Measurements from ENCODE around the gene SKIDA1.

Gene SKIDA1

DNA sequence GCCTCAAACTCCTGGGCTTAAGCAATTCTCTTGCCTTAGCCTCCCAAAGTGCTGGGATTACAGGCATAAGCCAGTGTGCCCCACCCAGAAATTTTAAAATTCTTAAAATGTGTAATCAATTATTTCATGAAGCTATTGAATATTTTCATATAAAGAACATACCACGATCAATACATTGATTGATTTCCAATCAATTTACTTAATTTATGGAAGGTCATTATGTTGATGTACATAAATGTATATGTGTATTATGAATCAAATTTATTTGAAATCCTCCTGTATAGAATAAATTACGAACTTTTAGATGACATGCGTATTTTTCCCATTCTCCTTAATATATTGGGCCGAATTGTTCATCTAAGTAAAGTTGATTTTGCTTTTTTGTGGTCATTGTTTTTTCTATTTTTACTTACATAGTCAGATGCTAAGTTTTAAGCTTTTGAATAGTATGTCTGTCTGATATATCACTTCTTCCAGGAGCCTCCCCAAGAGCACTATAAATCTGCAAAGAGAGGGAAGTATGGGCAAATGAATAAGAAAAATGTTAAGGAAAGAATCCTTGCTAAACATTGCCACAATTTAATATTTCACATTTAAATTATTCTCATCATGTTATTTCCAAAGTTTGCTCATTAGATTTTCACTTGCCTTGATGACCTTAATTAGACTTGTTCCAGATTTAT lies 35.3 kb downstream of the SKIDA1 start:
- Histone ChIP-seq H3K4me1 (no peaks in the 10 kb centered on the region), H3K4me3 (ENCODE audit: low read depth, low read length) (no peak overlapping the region), H3K36me3 (no peaks in the 10 kb centered on the region), H3K9me3 (no peaks in the 10 kb centered on the region), H3K27me3 (no peaks in the 10 kb centered on the region)
- TF ChIP-seq, protein P1, sequence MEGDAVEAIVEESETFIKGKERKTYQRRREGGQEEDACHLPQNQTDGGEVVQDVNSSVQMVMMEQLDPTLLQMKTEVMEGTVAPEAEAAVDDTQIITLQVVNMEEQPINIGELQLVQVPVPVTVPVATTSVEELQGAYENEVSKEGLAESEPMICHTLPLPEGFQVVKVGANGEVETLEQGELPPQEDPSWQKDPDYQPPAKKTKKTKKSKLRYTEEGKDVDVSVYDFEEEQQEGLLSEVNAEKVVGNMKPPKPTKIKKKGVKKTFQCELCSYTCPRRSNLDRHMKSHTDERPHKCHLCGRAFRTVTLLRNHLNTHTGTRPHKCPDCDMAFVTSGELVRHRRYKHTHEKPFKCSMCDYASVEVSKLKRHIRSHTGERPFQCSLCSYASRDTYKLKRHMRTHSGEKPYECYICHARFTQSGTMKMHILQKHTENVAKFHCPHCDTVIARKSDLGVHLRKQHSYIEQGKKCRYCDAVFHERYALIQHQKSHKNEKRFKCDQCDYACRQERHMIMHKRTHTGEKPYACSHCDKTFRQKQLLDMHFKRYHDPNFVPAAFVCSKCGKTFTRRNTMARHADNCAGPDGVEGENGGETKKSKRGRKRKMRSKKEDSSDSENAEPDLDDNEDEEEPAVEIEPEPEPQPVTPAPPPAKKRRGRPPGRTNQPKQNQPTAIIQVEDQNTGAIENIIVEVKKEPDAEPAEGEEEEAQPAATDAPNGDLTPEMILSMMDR (IDR thresholded peaks at IDR 0.05; ENCODE audit: low read depth, low read length) = no peak
- DNase-seq = no peak

DNA sequence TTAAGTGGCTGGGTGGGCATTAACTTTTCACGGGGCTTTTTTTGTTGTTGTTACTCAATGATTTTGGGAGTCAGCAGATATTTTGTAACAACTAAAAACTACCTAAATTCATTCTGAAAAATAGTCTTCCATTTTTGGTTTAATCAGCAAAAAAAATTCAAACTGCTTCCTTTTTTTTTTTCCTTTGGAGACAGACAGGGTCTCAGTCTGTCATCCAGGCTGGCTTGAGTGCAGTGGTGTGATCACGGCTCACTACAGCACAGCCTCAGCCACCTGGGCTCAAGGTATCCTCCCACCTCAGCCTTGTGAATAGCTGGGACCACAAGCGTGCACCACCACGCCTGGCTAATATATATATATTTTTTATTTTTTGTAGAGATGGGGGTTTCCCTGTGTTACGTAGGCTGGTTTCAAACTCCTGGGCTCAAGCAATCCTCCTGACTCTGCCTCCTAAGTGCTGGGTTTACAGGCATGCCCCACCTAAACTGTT lies 36.5 kb downstream of the SKIDA1 start:
- H3K36me3 ChIP-seq = no peaks in the 10 kb centered on the region
- no peak for DNase-seq
- TF ChIP-seq, protein P1 (IDR thresholded peaks at IDR 0.05; ENCODE audit: low read depth, low read length) = no peak
- no peaks in the 10 kb centered on the region for H3K9me3 ChIP-seq
- H3K27me3 ChIP-seq = no peaks in the 10 kb centered on the region
- H3K4me1 ChIP-seq = no peaks in the 10 kb centered on the region
- H3K4me3 ChIP-seq (ENCODE audit: low read depth, low read length) = no peak overlapping the region

DNA sequence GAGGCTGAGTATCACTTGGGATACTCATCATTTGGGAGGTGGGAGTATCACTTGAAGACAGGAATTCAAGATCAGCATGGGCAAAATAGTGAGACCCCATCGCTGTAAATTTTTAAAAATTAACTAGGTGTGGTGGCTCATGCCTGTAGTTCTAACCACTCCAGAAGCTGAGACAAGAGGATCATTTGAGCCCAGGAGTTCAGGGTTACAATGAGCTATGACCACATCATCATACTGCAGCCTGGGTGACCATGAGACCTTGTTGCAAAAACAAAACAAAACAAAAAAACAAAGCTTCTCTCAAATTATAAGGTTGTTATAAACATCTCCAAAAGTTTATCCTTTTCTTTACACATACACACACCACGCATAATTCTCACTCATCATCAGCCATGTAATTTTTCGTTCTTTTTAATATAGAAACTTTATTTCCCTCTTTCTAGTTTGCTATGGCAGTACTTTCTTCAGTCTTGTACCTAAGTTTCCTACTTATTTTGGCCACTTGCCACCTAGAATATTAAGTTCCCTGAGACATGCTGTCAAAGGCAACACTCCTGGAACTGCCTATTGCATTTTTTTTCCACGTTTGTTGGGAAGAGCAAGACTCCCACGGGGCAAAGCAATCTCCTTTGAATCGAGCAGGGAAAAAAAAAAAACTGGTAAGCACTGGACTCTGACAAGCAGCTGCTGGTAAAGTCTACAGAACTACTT lies 37.1 kb downstream of the SKIDA1 start:
- Histone ChIP-seq H3K27me3 (no peaks in the 10 kb centered on the region), H3K9me3 (no peaks in the 10 kb centered on the region), H3K4me1 (no peaks in the 10 kb centered on the region), H3K36me3 (no peaks in the 10 kb centered on the region), H3K4me3 (ENCODE audit: low read depth, low read length) (no peak overlapping the region)
- DNase-seq = no peak
- TF ChIP-seq, protein P1 (IDR thresholded peaks at IDR 0.05; ENCODE audit: low read depth, low read length) = no peak

DNA sequence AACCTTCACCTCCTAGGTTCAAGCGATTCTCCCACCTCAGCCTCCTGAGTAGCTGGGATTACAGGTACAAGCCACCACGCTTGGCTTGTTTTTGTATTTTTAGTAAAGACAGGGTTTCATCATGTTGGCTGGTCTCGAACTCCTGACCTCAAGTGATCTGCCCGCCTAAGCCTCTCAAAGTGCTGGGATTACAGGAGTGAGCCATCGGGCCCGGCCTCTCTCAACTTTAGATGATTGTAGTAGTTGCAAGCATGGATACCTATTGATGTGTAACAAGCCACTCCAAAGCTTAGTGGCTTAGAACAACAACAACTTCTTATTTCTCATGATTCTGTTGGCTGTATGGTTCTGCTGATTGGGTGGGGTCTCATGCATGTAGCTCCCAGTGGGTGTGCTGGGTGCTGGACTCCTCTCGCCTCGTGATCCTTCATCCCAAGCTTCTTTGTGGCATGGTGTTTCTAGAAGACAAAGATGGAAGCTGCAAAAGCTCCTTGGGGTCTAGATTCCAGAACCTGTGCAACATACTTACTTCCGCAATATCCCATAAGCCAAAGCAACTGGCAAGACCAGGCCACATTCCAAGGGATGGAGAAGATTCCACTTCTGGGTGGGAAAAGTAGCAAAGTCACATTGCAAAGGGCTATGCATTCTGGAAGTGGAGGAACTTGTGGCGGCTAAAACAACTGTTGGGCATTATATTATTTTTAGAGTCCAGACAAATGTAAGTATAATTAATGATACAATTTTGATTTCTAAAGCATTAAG lies 37.9 kb downstream of the SKIDA1 start:
- Histone ChIP-seq H3K27me3 (no peaks in the 10 kb centered on the region), H3K4me1 (no peaks in the 10 kb centered on the region), H3K9me3 (no peaks in the 10 kb centered on the region), H3K36me3 (no peaks in the 10 kb centered on the region), H3K4me3 (ENCODE audit: low read depth, low read length) (no peak overlapping the region)
- TF ChIP-seq, protein P1 (IDR thresholded peaks at IDR 0.05; ENCODE audit: low read depth, low read length) = no peak
- no peak for DNase-seq

DNA sequence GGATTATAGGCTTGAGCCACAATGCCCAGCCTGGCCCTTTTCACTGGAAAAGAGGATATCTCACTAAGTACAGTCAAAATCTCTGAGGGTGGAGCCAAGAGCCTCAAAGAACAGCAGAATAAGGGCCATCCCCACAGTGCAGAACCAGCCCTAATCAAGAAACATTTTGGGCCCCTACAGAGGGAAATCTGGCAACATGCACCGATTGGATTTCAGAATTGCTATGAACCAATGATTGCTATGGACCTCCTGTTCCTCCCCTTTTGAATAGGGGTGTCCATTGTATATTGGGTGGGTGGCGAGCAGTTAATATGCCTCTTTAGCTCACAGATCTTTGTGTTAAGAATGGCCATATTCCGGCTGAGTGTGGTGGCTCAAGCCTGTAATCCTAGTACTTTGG lies 42.7 kb downstream of the SKIDA1 start:
- TF ChIP-seq, protein P1 (IDR thresholded peaks at IDR 0.05; ENCODE audit: low read depth, low read length) = no peak
- no peaks in the 10 kb centered on the region for H3K4me1 ChIP-seq
- H3K27me3 ChIP-seq = no peaks in the 10 kb centered on the region
- H3K4me3 ChIP-seq (ENCODE audit: low read depth, low read length) = no peak overlapping the region
- no peaks in the 10 kb centered on the region for H3K36me3 ChIP-seq
- H3K9me3 ChIP-seq = no peaks in the 10 kb centered on the region
- no peak for DNase-seq
